A549 (cell line): ENCODE results near the gene ACADVL. TPM values are rescaled to one million over a fixed set of nuclear protein-coding genes. Genes with fewer than 3 reads are reported as not detected.
"Not testable (repeated sequence)": the region's sequence is repeated elsewhere in the genome, so short reads cannot be mapped to it uniquely, and the experiment has no call there.

ENCODE experiments used
- ATAC-seq, 2 experiments: fragments of 200-7000 bp in 1 of 2; fragments of >200 bp in 1 of 2; cut with Nextera tagmentation in 1 of 2; cut with Tn5 transposase in 1 of 2; 3 replicates each; pipeline versions ENCODE4 v1.8.0 to v1.9.1; 2018 to 2020; ENCODE audit warnings: mild to moderate bottlenecking in 1 of 2, moderate library complexity in 1 of 2
- CTCF ChIA-PET: fragments of 300-600 bp; sonication (Branson Sonifier 250); formaldehyde crosslinking; extraction: SDS; loops from one replicate; lab custom pipeline; 2021; ENCODE audit warnings: antibody characterized with exemption, inconsistent platforms; lab: Yijun Ruan, JAX
- POLR2A ChIA-PET: fragments of 350-600 bp; formaldehyde crosslinking; extraction: SDS; loops from one replicate; lab custom pipeline; 2021; ENCODE audit warnings: antibody characterized with exemption, inconsistent platforms; lab: Yijun Ruan, JAX
- DNase-seq, 2 experiments: peaks; one replicate each; pipeline versions ENCODE4 v3.0.0 to v3.0.0-alpha.2; 2011 to 2016; ENCODE audit warnings: low read depth in 1 of 2, low spot score in 1 of 2
- FAIRE-seq: peaks from 2 replicates; lab custom pipeline; 2011; peaks lifted over from hg19 to GRCh38; lab: Jason Lieb, UNC
- H3K27ac ChIP-seq, 2 experiments: fragments of >200 bp; sonication (Bioruptor Twin); formaldehyde crosslinking; 3 replicates each; pipeline ENCODE4 v1.5.1; 2016 to 2017
- H3K4me1 ChIP-seq: fragments of >200 bp; sonication (Bioruptor Twin); formaldehyde crosslinking; 3 replicates; pipeline ENCODE4 v1.6.1; 2016
- H3K4me2 ChIP-seq: fragments of >200 bp; sonication (Bioruptor Twin); formaldehyde crosslinking; 3 replicates; pipeline ENCODE4 v1.6.1; 2016
- H3K4me3 ChIP-seq: fragments of >200 bp; sonication (Bioruptor Twin); formaldehyde crosslinking; 3 replicates; pipeline ENCODE4 v1.5.1; 2016
- H3K9me3 ChIP-seq: fragments of >200 bp; sonication (Bioruptor Twin); formaldehyde crosslinking; 3 replicates; pipeline ENCODE4 v1.6.1; 2016
- BHLHE40 ChIP-seq: IDR thresholded peaks from 2 replicates; pipeline ENCODE4 v1.6.1; 2012; ENCODE audit warnings: low read depth, low read length, inconsistent platforms
- CBX8 ChIP-seq: fragments of 200-600 bp; sonication (generic); IDR thresholded peaks from 2 replicates; pipeline ENCODE4 v1.6.1; 2016
- EP300 ChIP-seq, 2 experiments: fragments of >200 bp; sonication (Bioruptor Twin); formaldehyde crosslinking; IDR thresholded peaks; 2 replicates in 1 of 2; 3 replicates in 1 of 2; pipeline ENCODE4 v1.6.1; 2016 to 2017
- FOSL2 ChIP-seq, 2 experiments: fragments of 450-650 bp in 1 of 2; fragments of >200 bp in 1 of 2; sonication (Bioruptor Twin) in 1 of 2; formaldehyde crosslinking; IDR thresholded peaks; 2 replicates each; pipeline versions ENCODE4 v1.5.0 to v1.6.1; 2016 to 2020; ENCODE audit warnings: mild to moderate bottlenecking in 1 of 2, moderate library complexity in 1 of 2
- FOXS1 ChIP-seq: fragments of 250-450 bp; sonication (Bioruptor Pico); IDR thresholded peaks from 2 replicates; pipeline ENCODE4 v1.5.0; 2020; ENCODE audit warnings: mild to moderate bottlenecking, moderate library complexity
- HDAC2 ChIP-seq: fragments of 200-600 bp; sonication (generic); IDR thresholded peaks from 2 replicates; pipeline ENCODE4 v1.6.1; 2016
- HEYL ChIP-seq: fragments of 250-450 bp; sonication (Bioruptor Pico); IDR thresholded peaks from 2 replicates; pipeline ENCODE4 v1.8.0; 2021; ENCODE audit warnings: mild to moderate bottlenecking, moderate library complexity
- KDM1A ChIP-seq: fragments of 200-600 bp; sonication (generic); IDR thresholded peaks from 2 replicates; pipeline ENCODE4 v1.6.1; 2016; ENCODE audit warnings: low read depth, mild to moderate bottlenecking
- KDM5A ChIP-seq: fragments of 200-600 bp; sonication (generic); IDR thresholded peaks from 2 replicates; pipeline ENCODE4 v1.6.1; 2016; ENCODE audit warnings: antibody characterized with exemption, mild to moderate bottlenecking
- MAZ ChIP-seq: fragments of 150-350 bp; IDR thresholded peaks from 2 replicates; pipeline ENCODE4 v1.6.1; 2014; ENCODE audit warnings: antibody characterized with exemption, low read depth, low read length, borderline replicate concordance
- NFE2L2 ChIP-seq: fragments of 150-350 bp; conservative IDR thresholded peaks from 2 replicates; pipeline ENCODE4 v1.6.1; 2014; ENCODE audit warnings: low read length
- NR3C1 ChIP-seq: fragments of >200 bp; sonication (Bioruptor Twin); formaldehyde crosslinking; IDR thresholded peaks from 3 replicates; pipeline ENCODE4 v1.6.1; 2017
- RAD21 ChIP-seq, 2 experiments: fragments of >200 bp in 1 of 2; sonication (Bioruptor Twin) in 1 of 2; formaldehyde crosslinking in 1 of 2; IDR thresholded peaks in 1 of 2; conservative IDR thresholded peaks in 1 of 2; 2 replicates in 1 of 2; 3 replicates in 1 of 2; pipeline ENCODE4 v1.6.1; 2012 to 2018; ENCODE audit warnings: inconsistent platforms in 1 of 2
- RFX5 ChIP-seq: fragments of 450-650 bp; IDR thresholded peaks from 2 replicates; pipeline ENCODE4 v1.7.1; 2014; ENCODE audit warnings: antibody characterized with exemption, mild to moderate bottlenecking, moderate library complexity
- TP53 ChIP-seq: fragments of 250-450 bp; sonication (Bioruptor Pico); IDR thresholded peaks from 2 replicates; pipeline ENCODE4 v1.5.0; 2021; ENCODE audit warnings: mild to moderate bottlenecking, moderate library complexity
- ZC3H11A ChIP-seq: fragments of 450-650 bp; IDR thresholded peaks from 2 replicates; pipeline ENCODE4 v1.6.1; 2014; ENCODE audit warnings: antibody characterized with exemption, mild to moderate bottlenecking
- ZFP36 ChIP-seq: fragments of 450-650 bp; IDR thresholded peaks from 2 replicates; pipeline ENCODE4 v1.6.1; 2014; ENCODE audit warnings: borderline replicate concordance; ENCODE audit not compliant: partially characterized antibody
- WGBS: methylation state at CpG from one replicate; pipeline ENCODE4 v1.1.6; 2017; ENCODE audit errors: missing lambda C conversion rate; 5-methylcytosine and 5-hydroxymethylcytosine counted together
- polyA plus RNA-seq, 4 experiments: library from polyadenylated mRNA; depleted of rRNA in 3 of 4; stranded (reverse); fragments of >200 nt; fragmentation: RNase III in 1 of 4; extraction: RNeasy Plus Mini Kit Qiagen cat#74134 plus additional on column Dnase treatment in 1 of 4; gene quantifications; 2 replicates in 3 of 4; 3 replicates in 1 of 4; pipeline ENCODE4 v1.2.3, GENCODE V29; 2011 to 2017
- TF ChIP-seq, protein P1 (sequence below): fragments of >200 bp; sonication (Bioruptor Twin); formaldehyde crosslinking; IDR thresholded peaks from 3 replicates; pipeline ENCODE4 v1.6.1; 2016

Gene ACADVL
- polyA plus RNA-seq, 2 of the 4 experiments (the other 2 are of a cell fraction), result 238 to 425 TPM

DNA sequence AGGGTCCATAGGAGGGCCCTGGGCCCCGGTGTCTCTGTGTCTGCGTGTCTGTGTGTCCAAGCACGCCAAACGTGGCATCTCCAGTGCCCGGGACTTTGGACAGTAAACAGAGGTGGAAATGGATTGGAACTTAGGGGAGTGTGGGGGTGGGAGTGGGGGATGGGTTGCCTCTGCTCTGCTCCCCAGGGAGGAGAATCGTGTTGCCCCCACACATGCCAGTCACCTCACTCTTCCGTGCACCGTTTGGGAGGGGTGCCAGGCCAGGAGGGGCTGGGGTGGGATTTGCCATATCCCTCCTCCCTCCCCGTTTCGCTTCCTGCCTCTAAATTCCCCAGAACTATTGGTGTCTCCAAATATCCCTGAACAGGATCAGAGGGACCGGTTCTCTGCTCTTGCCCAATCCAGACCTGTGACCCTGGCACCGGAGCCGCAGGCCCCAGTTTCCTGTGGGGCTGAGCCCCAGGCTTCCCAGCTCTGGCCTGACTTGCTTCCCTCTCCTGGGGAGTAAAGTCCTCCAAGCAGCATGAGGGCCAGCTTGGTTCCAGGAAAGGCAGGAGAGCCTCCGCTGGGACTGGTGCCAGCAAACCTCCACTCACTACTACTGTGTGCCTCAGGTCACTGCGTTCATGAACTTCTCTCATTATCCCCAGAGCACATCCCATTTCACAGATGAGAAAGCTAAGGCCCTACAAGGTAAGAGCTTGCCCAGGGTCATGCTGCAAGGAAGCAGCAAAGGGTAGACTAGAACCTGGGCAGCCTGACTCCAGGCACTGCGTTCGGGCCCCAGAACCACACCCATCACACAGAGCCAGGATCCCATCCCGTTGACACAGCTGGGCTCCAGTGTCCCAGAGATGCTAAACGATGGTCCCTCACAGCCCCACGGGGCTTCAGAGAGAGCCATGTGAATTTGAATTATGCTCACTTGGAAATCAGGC is 40.2 kb upstream of the ACADVL start, which contains the start of gene ASGR1:
TSS of gene ASGR1 (minus strand) at position 54 of the 938 bp plus-strand sequence. CDS start 807 bp downstream, outside the sequence.
- Histone ChIP-seq H3K4me2 (peak within 1 kb of the TSS; percentile 100), H3K4me3 (peak within 1 kb of the TSS; percentile 54; the same call in 2 of the 3 replicates), H3K4me1 (peaks cover 34% of the 10 kb centered on the region), H3K27ac (peak within 1 kb of the TSS in 1 of 2 experiments; percentile 88; a peak in 4 of 6 replicates), H3K9me3 (no peaks in the 10 kb centered on the region)
- TF ChIP-seq KDM1A, result peak; percentile 61; the same call in 1 of the 2 replicates
- TF ChIP-seq NR3C1, result no peak
- FAIRE-seq (no peak), DNase-seq (no peak), ATAC-seq (no peak)
- CTCF ChIA-PET, result interaction anchor here (0.6 to 10.7 kb wide), 12 partner anchors 11 to 142 kb away, joined by 3 to 314 read pairs (median 4); partner anchors contain the start of gene SLC16A11
- WGBS, result 43% methylated on average over 20 of the region's 20 CpGs
- POLR2A ChIA-PET, result no interaction called here

DNA sequence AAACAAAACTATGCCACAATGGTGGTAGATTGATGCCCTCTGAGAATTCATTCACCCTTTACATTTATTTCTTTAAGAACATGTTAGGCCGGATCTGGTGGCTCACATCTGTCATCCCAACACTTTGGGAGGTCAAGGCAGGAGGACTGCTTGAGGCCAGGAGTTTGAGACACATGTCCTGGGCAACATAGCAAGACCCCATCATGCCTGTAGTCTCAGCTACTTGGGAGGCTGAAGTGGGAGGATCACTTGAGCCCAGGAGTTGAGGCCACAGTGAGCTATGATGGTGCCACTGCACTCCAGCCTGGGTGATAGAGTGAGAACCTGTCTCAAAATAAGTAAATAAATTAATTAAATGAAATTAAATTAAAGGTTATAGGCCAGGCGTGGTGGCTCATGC is 37.6 kb upstream of the ACADVL start:
- H3K4me3 ChIP-seq, FAIRE-seq, DNase-seq, H3K4me2 ChIP-seq, H3K9me3 ChIP-seq, POLR2A ChIA-PET, H3K27ac ChIP-seq, ATAC-seq: not testable (repeated sequence)
- H3K4me1 ChIP-seq, result peaks cover 32% of the 10 kb centered on the region
- CTCF ChIA-PET, result interaction anchor here (1.0 to 10.7 kb wide), 6 partner anchors 17 to 135 kb away, joined by 3 to 314 read pairs (median 4); partner anchors contain the start of genes SLC16A11 and SLC2A4
- 88% methylated on average over 2 of the region's 2 CpGs for WGBS

DNA sequence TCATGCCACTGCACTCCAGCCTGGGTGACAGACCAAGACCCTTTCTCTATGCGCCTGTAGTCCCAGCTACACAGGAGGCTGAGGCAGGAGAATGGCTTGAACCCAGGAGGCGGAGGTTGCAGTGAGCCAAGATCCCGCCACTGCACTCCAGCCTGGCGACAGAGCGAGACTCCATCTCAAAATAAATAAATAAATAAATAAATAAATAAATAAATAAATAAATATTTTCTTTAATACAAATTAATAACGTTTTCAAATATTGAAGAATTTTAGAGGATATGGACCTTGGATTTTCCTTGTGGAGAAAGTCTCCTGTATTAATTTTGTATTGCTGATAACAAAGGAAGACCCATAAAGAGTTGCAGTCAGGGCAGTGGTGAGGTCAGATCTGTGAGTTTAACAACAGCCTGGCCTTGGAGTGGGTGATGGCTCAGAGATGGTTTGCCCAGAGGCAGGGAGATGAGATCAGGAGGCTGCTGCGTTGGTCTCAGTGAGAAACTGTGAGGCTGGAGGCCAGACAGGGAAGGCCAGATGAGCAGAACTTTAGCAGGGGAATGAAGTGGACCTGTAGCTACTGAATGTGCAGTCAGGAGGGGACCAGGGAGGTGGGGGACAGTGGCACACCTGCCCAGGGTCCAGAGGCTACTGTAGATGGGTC is 36.2 kb upstream of the ACADVL start:
- DNase-seq (no peak), FAIRE-seq (no peak), ATAC-seq (peak; percentile 38 to 40; a peak in 5 of 6 replicates)
- Histone ChIP-seq H3K9me3 (no peaks in the 10 kb centered on the region), H3K4me1 (peaks cover 22% of the 10 kb centered on the region), H3K27ac (peak overlapping the region in 1 of 2 experiments; percentile 47; a peak in 3 of 6 replicates), H3K4me2 (peak overlapping the region; percentile 29), H3K4me3 (no peak overlapping the region)
- TF ChIP-seq HDAC2 (no peak), RAD21 (conservative IDR thresholded peaks at IDR 0.05 in 1 of 2, IDR thresholded peaks at IDR 0.05 in 1 of 2) (no peak), ZC3H11A (peak; percentile 84)
- ChIA-PET POLR2A (interaction anchor here (0.7 to 1.8 kb wide), 2 partner anchors 32 to 148 kb away, joined by 4 read pairs; partner anchors contain the start of gene SLC16A13), CTCF (interaction anchor here (0.6 to 10.7 kb wide), 9 partner anchors 10 to 1083 kb away, joined by 3 to 314 read pairs (median 3); partner anchors contain the start of genes NAA38 and SLC16A11)
- 82% methylated on average over 7 of the region's 7 CpGs for whole genome bisulfite sequencing

DNA sequence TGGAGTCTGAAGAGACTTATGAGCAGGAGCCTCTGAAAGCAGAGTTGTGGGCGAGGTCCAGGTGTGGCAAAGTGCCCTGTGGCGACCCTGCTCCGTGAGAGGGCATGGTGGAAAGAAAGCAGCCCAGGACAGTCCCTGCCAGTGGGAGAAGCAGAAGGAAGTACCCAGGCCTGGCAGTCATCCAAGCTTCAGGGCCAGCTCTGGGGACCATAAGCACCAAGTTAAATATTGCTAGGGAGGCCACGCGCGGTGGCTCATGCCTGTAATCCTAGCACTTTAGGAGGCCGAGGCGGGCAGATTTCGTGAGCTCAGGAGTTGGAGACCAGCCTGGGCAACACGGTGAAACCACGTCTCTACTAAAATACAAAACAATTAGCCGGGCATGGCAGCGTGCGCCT is 35.6 kb upstream of the ACADVL start:
- FAIRE-seq, result no peak
- Histone ChIP-seq H3K4me2 (peak overlapping the region; percentile 29), H3K4me1 (peaks cover 17% of the 10 kb centered on the region), H3K9me3 (no peaks in the 10 kb centered on the region), H3K4me3 (no peak overlapping the region), H3K27ac (peak overlapping the region in 1 of 2 experiments; percentile 47; a peak in 3 of 6 replicates)
- POLR2A ChIA-PET, result interaction anchor here (0.7 to 1.8 kb wide), 2 partner anchors 31 to 148 kb away, joined by 4 read pairs; partner anchors contain the start of gene SLC16A13
- peak; percentile 21 to 30; a peak in 3 of 6 replicates for ATAC-seq
- CTCF ChIA-PET, result interaction anchor here (0.6 to 10.7 kb wide), 7 partner anchors 6 to 207 kb away, joined by 3 to 314 read pairs (median 8); partner anchors contain the start of gene SLC16A11
- 59% methylated on average over 14 of the region's 14 CpGs for WGBS
- TF ChIP-seq, protein P1, sequence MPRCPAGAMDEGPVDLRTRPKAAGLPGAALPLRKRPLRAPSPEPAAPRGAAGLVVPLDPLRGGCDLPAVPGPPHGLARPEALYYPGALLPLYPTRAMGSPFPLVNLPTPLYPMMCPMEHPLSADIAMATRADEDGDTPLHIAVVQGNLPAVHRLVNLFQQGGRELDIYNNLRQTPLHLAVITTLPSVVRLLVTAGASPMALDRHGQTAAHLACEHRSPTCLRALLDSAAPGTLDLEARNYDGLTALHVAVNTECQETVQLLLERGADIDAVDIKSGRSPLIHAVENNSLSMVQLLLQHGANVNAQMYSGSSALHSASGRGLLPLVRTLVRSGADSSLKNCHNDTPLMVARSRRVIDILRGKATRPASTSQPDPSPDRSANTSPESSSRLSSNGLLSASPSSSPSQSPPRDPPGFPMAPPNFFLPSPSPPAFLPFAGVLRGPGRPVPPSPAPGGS, result no peak
- TF ChIP-seq RAD21 (conservative IDR thresholded peaks at IDR 0.05 in 1 of 2, IDR thresholded peaks at IDR 0.05 in 1 of 2) (no peak), EP300 (IDR thresholded peaks at IDR 0.05) (no peak), RFX5 (no peak), HEYL (CRISPR knock-in tag) (no peak), MAZ (no peak), TP53 (CRISPR knock-in tag) (no peak), KDM5A (no peak), FOXS1 (no peak), FOSL2 (IDR thresholded peaks at IDR 0.05) (no peak), FOSL2 (CRISPR knock-in tag; IDR thresholded peaks at IDR 0.05) (no peak), ZFP36 (no peak), CBX8 (no peak), BHLHE40 (no peak), NFE2L2 (no peak)
- DNase-seq, result peak in 1 of 2 experiments; percentile 51
